ENCODE results near the gene CD163L1.
"Not testable (repeated sequence)": the region's sequence is repeated elsewhere in the genome, so short reads cannot be mapped to it uniquely, and the experiment has no call there.

The CD163L1 gene

GRCh38 chr12:7337790-7338189 lies 106.2 kb downstream of the CD163L1 start:
- not testable (repeated sequence) for DNase-seq (ENCODE audit: low spot score); FAIRE-seq

DNA sequence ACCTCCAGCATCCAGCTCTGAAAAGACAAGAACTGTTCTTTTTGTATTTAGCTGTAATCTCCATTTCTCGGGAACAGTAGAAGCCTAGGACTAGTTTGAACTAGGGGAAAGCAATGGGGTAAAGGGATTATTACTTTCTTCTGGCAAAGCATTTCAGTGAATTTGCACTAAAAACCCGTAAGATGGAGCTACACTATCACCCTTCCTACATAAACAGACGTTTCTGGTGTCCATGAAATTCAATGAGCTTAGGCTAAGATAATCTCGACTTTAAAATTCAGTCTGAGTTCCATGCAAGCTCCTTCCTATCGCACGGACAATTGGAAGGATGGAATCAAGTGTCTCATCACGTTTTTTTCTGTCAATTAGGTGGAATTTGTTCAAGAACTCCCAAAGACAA lies 116.0 kb downstream of the CD163L1 start:
- DNase-seq (ENCODE audit: low spot score) (no peak), FAIRE-seq (no peak)

GRCh38 chr12:7324176-7324575 lies 119.8 kb downstream of the CD163L1 start:
- FAIRE-seq, result no peak
- no peak for DNase-seq (ENCODE audit: low spot score)

GRCh38 chr12:7322599-7322998 lies 121.4 kb downstream of the CD163L1 start:
- DNase-seq (ENCODE audit: low spot score), result no peak
- FAIRE-seq, result no peak

GRCh38 chr12:7321624-7322023 lies 122.3 kb downstream of the CD163L1 start:
- DNase-seq (ENCODE audit: low spot score), result no peak
- no peak for FAIRE-seq

DNA sequence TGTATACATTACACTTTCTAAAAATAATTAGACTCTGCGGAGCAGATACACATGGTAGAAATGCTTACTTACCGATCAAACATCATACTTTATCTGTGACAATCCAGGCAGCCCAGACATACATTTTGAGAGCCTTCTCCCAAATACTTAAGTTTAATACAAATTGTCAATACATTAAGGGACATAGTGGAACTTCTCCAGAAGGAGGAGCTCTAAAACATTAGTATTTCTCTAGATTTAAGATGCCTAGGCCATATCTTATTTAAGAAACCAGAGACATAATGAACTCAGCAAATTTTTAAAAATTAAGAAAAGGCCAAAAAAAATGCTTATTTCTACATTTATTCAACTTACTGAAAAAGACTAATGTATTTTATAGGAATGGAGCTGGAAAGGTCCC lies 124.0 kb downstream of the CD163L1 start:
- no peak for DNase-seq (ENCODE audit: low spot score)
- no peak for FAIRE-seq

GRCh38 chr12:7310070-7310469 lies 133.9 kb downstream of the CD163L1 start:
- FAIRE-seq (peak; percentile 53), DNase-seq (ENCODE audit: low spot score) (no peak)
